Measurements from ENCODE around the gene HOXD3. TPM values are rescaled to one million over a fixed set of nuclear protein-coding genes. Genes with fewer than 3 reads are reported as not detected.

Gene HOXD3
- polyA plus RNA-seq, 1 experiment, result not detected

GRCh38 chr2:176164611-176165369, 7.7 kb downstream of the HOXD3 start:
- H3K9me3 ChIP-seq (ENCODE audit: control insufficient read depth, insufficient read depth, low read length), result peaks cover 3% of the 10 kb centered on the region; the same call in 1 of the 2 replicates
- no peak for DNase-seq (ENCODE audit: low read depth, low spot score)
- TF ChIP-seq, protein P1, sequence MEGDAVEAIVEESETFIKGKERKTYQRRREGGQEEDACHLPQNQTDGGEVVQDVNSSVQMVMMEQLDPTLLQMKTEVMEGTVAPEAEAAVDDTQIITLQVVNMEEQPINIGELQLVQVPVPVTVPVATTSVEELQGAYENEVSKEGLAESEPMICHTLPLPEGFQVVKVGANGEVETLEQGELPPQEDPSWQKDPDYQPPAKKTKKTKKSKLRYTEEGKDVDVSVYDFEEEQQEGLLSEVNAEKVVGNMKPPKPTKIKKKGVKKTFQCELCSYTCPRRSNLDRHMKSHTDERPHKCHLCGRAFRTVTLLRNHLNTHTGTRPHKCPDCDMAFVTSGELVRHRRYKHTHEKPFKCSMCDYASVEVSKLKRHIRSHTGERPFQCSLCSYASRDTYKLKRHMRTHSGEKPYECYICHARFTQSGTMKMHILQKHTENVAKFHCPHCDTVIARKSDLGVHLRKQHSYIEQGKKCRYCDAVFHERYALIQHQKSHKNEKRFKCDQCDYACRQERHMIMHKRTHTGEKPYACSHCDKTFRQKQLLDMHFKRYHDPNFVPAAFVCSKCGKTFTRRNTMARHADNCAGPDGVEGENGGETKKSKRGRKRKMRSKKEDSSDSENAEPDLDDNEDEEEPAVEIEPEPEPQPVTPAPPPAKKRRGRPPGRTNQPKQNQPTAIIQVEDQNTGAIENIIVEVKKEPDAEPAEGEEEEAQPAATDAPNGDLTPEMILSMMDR (IDR thresholded peaks at IDR 0.05; ENCODE audit: low read depth, low read length), result no peak
- ChIA-PET POLR2A (no interaction called here), CTCF (no interaction called here)
- H3K27me3 ChIP-seq (ENCODE audit: control insufficient read depth, insufficient read depth, low read length), result peaks cover 74% of the 10 kb centered on the region
- no peak overlapping the region for H3K4me3 ChIP-seq (ENCODE audit: low read depth, low read length)
- no peak overlapping the region for H3K27ac ChIP-seq (ENCODE audit: low read depth, low read length)

GRCh38 chr2:176165370-176166050, 8.4 kb downstream of the HOXD3 start:
- POLR2A ChIA-PET, result no interaction called here

GRCh38 chr2:176166272-176166671, 9.2 kb downstream of the HOXD3 start:
- DNase-seq (ENCODE audit: low read depth, low spot score), result no peak
- Histone ChIP-seq H3K27ac (ENCODE audit: low read depth, low read length) (no peak overlapping the region), H3K4me3 (ENCODE audit: low read depth, low read length) (no peak overlapping the region), H3K27me3 (ENCODE audit: control insufficient read depth, insufficient read depth, low read length) (peaks cover 74% of the 10 kb centered on the region), H3K9me3 (ENCODE audit: control insufficient read depth, insufficient read depth, low read length) (peaks cover 4% of the 10 kb centered on the region; the same call in 1 of the 2 replicates)
- TF ChIP-seq, protein P1 (IDR thresholded peaks at IDR 0.05; ENCODE audit: low read depth, low read length), result no peak
- ChIA-PET POLR2A (no interaction called here), CTCF (interaction anchor here (1.1 kb wide), 1 partner anchor 40 kb away, joined by 3 read pairs; no protein-coding TSS in a partner anchor)

More at GRCh38 chr2:176165370-176166050, 8.4 kb downstream of the HOXD3 start:
- TF ChIP-seq, protein P1 (IDR thresholded peaks at IDR 0.05; ENCODE audit: low read depth, low read length), result no peak
- CTCF ChIA-PET, result no interaction called here
- no peak for DNase-seq (ENCODE audit: low read depth, low spot score)
- Histone ChIP-seq H3K9me3 (ENCODE audit: control insufficient read depth, insufficient read depth, low read length) (peaks cover 3% of the 10 kb centered on the region; the same call in 1 of the 2 replicates), H3K27me3 (ENCODE audit: control insufficient read depth, insufficient read depth, low read length) (peaks cover 73% of the 10 kb centered on the region), H3K27ac (ENCODE audit: low read depth, low read length) (no peak overlapping the region), H3K4me3 (ENCODE audit: low read depth, low read length) (no peak overlapping the region)

DNA sequence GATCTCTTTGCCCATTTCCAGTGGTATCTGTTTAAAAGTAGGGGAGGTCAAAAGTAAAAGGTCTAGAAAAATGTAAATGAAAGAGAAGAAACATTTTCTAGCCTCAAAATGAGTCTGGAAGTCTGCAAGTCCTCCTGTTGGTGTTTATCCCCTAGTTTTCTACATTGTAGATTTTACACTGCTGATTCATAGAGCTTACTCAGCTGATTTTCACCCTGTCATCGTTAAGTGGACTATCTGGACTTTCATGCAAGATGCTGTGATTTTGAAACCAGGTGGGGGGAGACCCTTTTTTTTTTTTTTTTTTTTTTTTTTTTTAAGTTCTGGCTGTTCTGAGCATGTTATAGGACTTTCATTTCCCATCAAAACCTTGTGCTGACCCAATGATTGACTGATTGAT, 10.3 kb downstream of the HOXD3 start:
- CTCF ChIA-PET, result interaction anchor here (0.7 to 1.1 kb wide), 3 partner anchors 41 to 802 kb away, joined by 3 to 4 read pairs (median 3); no protein-coding TSS in a partner anchor
- H3K4me3 ChIP-seq (ENCODE audit: low read depth, low read length), result no peak overlapping the region
- H3K9me3 ChIP-seq (ENCODE audit: control insufficient read depth, insufficient read depth, low read length), result peaks cover 15% of the 10 kb centered on the region; the same call in 1 of the 2 replicates
- POLR2A ChIA-PET, result no interaction called here
- H3K27ac ChIP-seq (ENCODE audit: low read depth, low read length), result no peak overlapping the region
- DNase-seq (ENCODE audit: low read depth, low spot score), result no peak
- TF ChIP-seq, protein P1 (IDR thresholded peaks at IDR 0.05; ENCODE audit: low read depth, low read length), result no peak
- H3K27me3 ChIP-seq (ENCODE audit: control insufficient read depth, insufficient read depth, low read length), result peaks cover 73% of the 10 kb centered on the region

DNA sequence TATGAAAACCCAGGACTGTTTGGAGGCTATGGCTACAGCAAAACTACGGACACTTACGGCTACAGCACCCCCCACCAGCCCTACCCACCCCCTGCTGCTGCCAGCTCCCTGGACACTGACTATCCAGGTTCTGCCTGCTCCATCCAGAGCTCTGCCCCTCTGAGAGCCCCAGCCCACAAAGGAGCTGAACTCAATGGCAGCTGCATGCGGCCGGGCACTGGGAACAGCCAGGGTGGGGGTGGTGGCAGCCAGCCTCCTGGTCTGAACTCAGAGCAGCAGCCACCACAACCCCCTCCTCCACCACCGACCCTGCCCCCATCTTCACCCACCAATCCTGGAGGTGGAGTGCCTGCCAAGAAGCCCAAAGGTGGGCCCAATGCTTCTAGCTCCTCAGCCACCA, 12.1 kb downstream of the HOXD3 start:
- H3K9me3 ChIP-seq (ENCODE audit: control insufficient read depth, insufficient read depth, low read length), result peaks cover 13% of the 10 kb centered on the region; the same call in 1 of the 2 replicates
- TF ChIP-seq, protein P1 (IDR thresholded peaks at IDR 0.05; ENCODE audit: low read depth, low read length), result no peak
- H3K27ac ChIP-seq (ENCODE audit: low read depth, low read length), result no peak overlapping the region
- DNase-seq (ENCODE audit: low read depth, low spot score), result no peak
- peaks cover 72% of the 10 kb centered on the region for H3K27me3 ChIP-seq (ENCODE audit: control insufficient read depth, insufficient read depth, low read length)
- CTCF ChIA-PET, result interaction anchor here (0.6 to 0.8 kb wide), 2 partner anchors 29 to 469 kb away, joined by 5 read pairs; no protein-coding TSS in a partner anchor
- POLR2A ChIA-PET, result no interaction called here
- no peak overlapping the region for H3K4me3 ChIP-seq (ENCODE audit: low read depth, low read length)
